IMR-90 (cell line): ENCODE data around the gene CLDN9. TPM values are rescaled to one million over a fixed set of nuclear protein-coding genes. Genes with fewer than 3 reads are reported as not detected.

ENCODE experiments used
- ATAC-seq: fragments of 200-7000 bp; cut with Tn5 transposase; 2 replicates; pipeline ENCODE4 v1.9.1; 2020; ENCODE audit warnings: low read depth, mild to moderate bottlenecking, moderate library complexity
- BruUV-seq: library from RNA; stranded (reverse); fragments of 400-500 nt; replicated peaks from 2 replicates; lab custom pipeline; 2021; lab: Mats Ljungman, UMichigan
- CTCF ChIA-PET: fragments of 300-600 bp; formaldehyde crosslinking; extraction: SDS; loops from one replicate; lab custom pipeline; 2021; ENCODE audit warnings: antibody characterized with exemption; lab: Yijun Ruan, JAX
- POLR2A ChIA-PET: fragments of 300-600 bp; sonication (Branson Sonifier 250); formaldehyde crosslinking; loops from one replicate; lab custom pipeline; 2022; ENCODE audit warnings: antibody characterized with exemption; ENCODE audit not compliant: unreplicated experiment; lab: Charles Lee
- DNase-seq: peaks from one replicate; pipeline ENCODE4 v3.0.0; 2013
- H2AFZ ChIP-seq: replicated peaks from 2 replicates; pipeline ENCODE3; 2013; ENCODE audit warnings: low read length, mild to moderate bottlenecking; ENCODE audit not compliant: poor library complexity
- H2AK5ac ChIP-seq: 2 replicates; pipeline ENCODE4 v1.6.1; 2013; ENCODE audit warnings: low read depth, low read length, inconsistent platforms
- H2AK9ac ChIP-seq: replicated peaks from 2 replicates; pipeline ENCODE3; 2013; ENCODE audit warnings: mild to moderate bottlenecking, low read depth, low read length, moderate library complexity; ENCODE audit not compliant: poor library complexity
- H2BK120ac ChIP-seq: 2 replicates; pipeline ENCODE4 v1.6.1; 2013; ENCODE audit warnings: low read depth, low read length, inconsistent platforms
- H2BK15ac ChIP-seq: 3 replicates; pipeline ENCODE4 v1.6.1; 2013; ENCODE audit warnings: low read depth, low read length, inconsistent platforms
- H2BK20ac ChIP-seq: 2 replicates; pipeline ENCODE4 v1.6.1; 2013; ENCODE audit warnings: low read depth, mild to moderate bottlenecking, inconsistent platforms, low read length, moderate library complexity
- H2BK5ac ChIP-seq: 2 replicates; pipeline ENCODE4 v1.6.1; 2013; ENCODE audit warnings: mild to moderate bottlenecking, low read depth, low read length, inconsistent platforms; ENCODE audit not compliant: poor library complexity, severe bottlenecking
- H3K14ac ChIP-seq: replicated peaks from 2 replicates; pipeline ENCODE4 v1.6.1; 2013; ENCODE audit warnings: low read depth, low read length, inconsistent platforms
- H3K18ac ChIP-seq: 2 replicates; pipeline ENCODE4 v1.6.1; 2013; ENCODE audit warnings: low read depth, low read length, control low read depth
- H3K23ac ChIP-seq: 2 replicates; pipeline ENCODE4 v1.6.1; 2013; ENCODE audit warnings: low read depth, low read length, inconsistent platforms
- H3K27ac ChIP-seq: 2 replicates; pipeline ENCODE4 v1.5.1; 2013; ENCODE audit warnings: mild to moderate bottlenecking, control low read depth, low read length; ENCODE audit not compliant: insufficient read depth
- H3K27me3 ChIP-seq: 2 replicates; pipeline ENCODE4 v1.6.1; 2013; ENCODE audit warnings: low read length; ENCODE audit not compliant: control insufficient read depth, insufficient read depth
- H3K36me3 ChIP-seq: 2 replicates; pipeline ENCODE4 v1.6.1; 2013; ENCODE audit warnings: low read length, mixed read lengths; ENCODE audit not compliant: control insufficient read depth, insufficient read depth
- H3K4ac ChIP-seq: 2 replicates; pipeline ENCODE4 v1.6.1; 2013; ENCODE audit warnings: low read depth, low read length, inconsistent platforms
- H3K4me1 ChIP-seq: 2 replicates; pipeline ENCODE4 v1.6.1; 2013; ENCODE audit warnings: low read length, mixed read lengths; ENCODE audit not compliant: control insufficient read depth, insufficient read depth
- H3K4me2 ChIP-seq: 2 replicates; pipeline ENCODE4 v1.6.1; 2013; ENCODE audit warnings: low read depth, mild to moderate bottlenecking, control low read depth, low read length, moderate library complexity
- H3K4me3 ChIP-seq: 2 replicates; pipeline ENCODE4 v1.5.1; 2013; ENCODE audit warnings: low read depth, mild to moderate bottlenecking, control low read depth, low read length, moderate library complexity; ENCODE audit not compliant: insufficient read depth
- H3K56ac ChIP-seq: 2 replicates; pipeline ENCODE4 v1.6.1; 2013; ENCODE audit warnings: low read length, inconsistent platforms; ENCODE audit not compliant: insufficient read depth; ENCODE audit errors: extremely low read depth
- H3K79me1 ChIP-seq, 2 experiments: 2 replicates each; pipeline ENCODE4 v1.6.1; 2013; ENCODE audit warnings: low read length in 2 of 2, inconsistent platforms in 1 of 2, low read depth in 1 of 2
- H3K9ac ChIP-seq: 2 replicates; pipeline ENCODE4 v1.6.1; 2013; ENCODE audit warnings: low read depth, low read length, control low read depth
- H3K9me1 ChIP-seq: 2 replicates; pipeline ENCODE4 v1.6.1; 2013; ENCODE audit warnings: low read length, inconsistent platforms; ENCODE audit not compliant: insufficient read depth
- H3K9me3 ChIP-seq: 2 replicates; pipeline ENCODE4 v1.6.1; 2013; ENCODE audit warnings: low read length; ENCODE audit not compliant: control insufficient read depth, insufficient read depth
- H4K20me1 ChIP-seq: 2 replicates; pipeline ENCODE4 v1.6.1; 2013; ENCODE audit warnings: low read length, inconsistent platforms; ENCODE audit not compliant: insufficient read depth
- H4K5ac ChIP-seq: 2 replicates; pipeline ENCODE4 v1.6.1; 2013; ENCODE audit warnings: mild to moderate bottlenecking, low read depth, low read length, control low read depth
- H4K8ac ChIP-seq, 2 experiments: 2 replicates each; pipeline ENCODE4 v1.6.1; 2013; ENCODE audit warnings: low read depth in 2 of 2, low read length in 2 of 2, control low read depth in 1 of 2, inconsistent platforms in 1 of 2
- H4K91ac ChIP-seq: 2 replicates; pipeline ENCODE4 v1.6.1; 2013; ENCODE audit warnings: low read depth, low read length, inconsistent platforms; ENCODE audit not compliant: insufficient read depth
- BHLHE40 ChIP-seq: fragments of 150-350 bp; IDR thresholded peaks from 2 replicates; pipeline ENCODE4 v1.6.1; 2016; ENCODE audit warnings: mild to moderate bottlenecking, low read depth, low read length
- CEBPB ChIP-seq: IDR thresholded peaks from 2 replicates; pipeline ENCODE4 v1.6.1; 2012; ENCODE audit warnings: low read depth, low read length, improper control_type of control experiment
- CHD1 ChIP-seq: IDR thresholded peaks from 2 replicates; pipeline ENCODE4 v1.6.1; 2012; ENCODE audit warnings: low read depth, low read length, improper control_type of control experiment
- ELK1 ChIP-seq: fragments of 150-350 bp; IDR thresholded peaks from 2 replicates; pipeline ENCODE4 v1.6.1; 2016; ENCODE audit warnings: low read depth, mild to moderate bottlenecking, low read length, moderate library complexity, borderline replicate concordance
- FOS ChIP-seq: fragments of 150-350 bp; IDR thresholded peaks from 2 replicates; pipeline ENCODE4 v1.6.1; 2016; ENCODE audit warnings: low read depth, low read length
- MAFK ChIP-seq: IDR thresholded peaks from 2 replicates; pipeline ENCODE4 v1.6.1; 2012; ENCODE audit warnings: low read depth, low read length, improper control_type of control experiment
- MXI1 ChIP-seq: IDR thresholded peaks from 2 replicates; pipeline ENCODE4 v1.6.1; 2012; ENCODE audit warnings: low read depth, mild to moderate bottlenecking, low read length, moderate library complexity, borderline replicate concordance
- RAD21 ChIP-seq: IDR thresholded peaks from 2 replicates; pipeline ENCODE4 v1.6.1; 2012; ENCODE audit warnings: low read length, improper control_type of control experiment
- RCOR1 ChIP-seq: IDR thresholded peaks from 2 replicates; pipeline ENCODE4 v1.6.1; 2012; ENCODE audit warnings: mild to moderate bottlenecking, low read length, improper control_type of control experiment; ENCODE audit not compliant: insufficient replicate concordance
- RFX5 ChIP-seq: IDR thresholded peaks from 2 replicates; pipeline ENCODE4 v1.8.0; 2012; ENCODE audit warnings: low read depth, mild to moderate bottlenecking, low read length, moderate library complexity
- SMC3 ChIP-seq: fragments of 150-350 bp; IDR thresholded peaks from 2 replicates; pipeline ENCODE4 v1.6.1; 2016; ENCODE audit warnings: low read depth, mild to moderate bottlenecking, antibody characterized with exemption, low read length, moderate library complexity
- WGBS, 2 experiments: methylation state at CpG; one replicate each; pipeline versions ENCODE4 v1.1.5 to v1.1.7; 2013; ENCODE audit warnings: missing lambda C conversion rate in 2 of 2; ENCODE audit not compliant: insufficient read length in 1 of 2; ENCODE audit errors: extremely low coverage in 2 of 2; 5-methylcytosine and 5-hydroxymethylcytosine counted together
- dilution Hi-C: fragments of 300-500 bp; cut with HindIII; formaldehyde crosslinking; loops from one replicate; pipeline ENCODE4 v1.14.3; 2018; ENCODE audit warnings: low sequenced_read_pairs; ENCODE audit not compliant: unreplicated experiment
- in situ Hi-C: fragments of 300-500 bp; cut with MboI; formaldehyde crosslinking; loops from 3 replicates; pipeline ENCODE4 v1.14.3; 2019; ENCODE audit warnings: low sequenced_read_pairs, inconsistent platforms, mixed read lengths
- intact Hi-C: fragments of 100-400 bp; cut with micrococcal nuclease; formaldehyde crosslinking; loops from 2 replicates; pipeline ENCODE4 v1.10.0; 2022
- polyA plus RNA-seq, 3 experiments: library from polyadenylated mRNA; depleted of rRNA; stranded (reverse); fragments of >200 nt; gene quantifications; 2 replicates each; pipeline ENCODE4 v1.2.3, GENCODE V29; 2012; ENCODE audit warnings: low replicate concordance in 1 of 3
- total RNA-seq: library from RNA; depleted of rRNA; stranded (reverse); fragments of >200 nt; gene quantifications from 2 replicates; pipeline ENCODE4 v1.2.3, GENCODE V29; 2012

The CLDN9 gene
- total and polyA plus RNA-seq, 2 of the 4 experiments (the other 2 are of a cell fraction): 0.05 TPM; not detected in 1

DNA sequence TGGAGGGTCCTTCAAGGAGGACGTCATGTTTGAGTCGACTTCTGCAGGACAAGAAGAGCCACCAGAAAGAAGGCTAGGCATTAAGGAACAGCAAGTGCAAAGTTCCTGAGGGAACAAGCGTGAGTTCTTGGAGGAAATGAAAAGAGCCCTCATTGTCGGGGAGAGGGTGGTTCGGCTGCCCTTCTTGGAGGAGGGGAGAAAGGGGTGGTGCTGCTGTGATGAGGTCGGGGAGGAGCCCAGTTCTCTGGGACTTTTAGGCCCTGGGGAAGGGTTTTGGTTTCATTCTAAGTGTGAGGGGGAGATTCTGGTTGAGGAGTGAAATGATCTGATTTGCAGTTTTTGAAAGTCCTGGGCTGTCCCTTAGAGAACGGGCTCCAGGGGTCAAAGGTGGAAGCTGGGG lies 19.9 kb downstream of the CLDN9 start:
- Histone ChIP-seq H3K14ac (no peak overlapping the region), H3K9me3 (no peaks in the 10 kb centered on the region), H3K9me1 (no peaks in the 10 kb centered on the region), H4K20me1 (0 out of 2 replicates have a peak, but pooled peaks cover 7% of the 10 kb centered on the region), H4K8ac (no peak overlapping the region), H2BK15ac (no peak overlapping the region), H3K18ac (no peak overlapping the region), H3K4me3 (no peak overlapping the region), H3K4ac (no peak overlapping the region), H2AK9ac (no peak overlapping the region), H3K4me1 (no peaks in the 10 kb centered on the region), H3K23ac (no peak overlapping the region), H3K27me3 (peaks cover 62% of the 10 kb centered on the region), H2AFZ (no peak overlapping the region), H3K56ac (no peak overlapping the region), H4K5ac (no peak overlapping the region), H4K91ac (no peak overlapping the region), H2BK5ac (no peak overlapping the region), H2BK20ac (no peak overlapping the region), H2AK5ac (no peak overlapping the region), H3K9ac (no peak overlapping the region), H2BK120ac (no peak overlapping the region), H3K79me1 (no peaks in the 10 kb centered on the region), H3K36me3 (no peaks in the 10 kb centered on the region), H3K27ac (no peak overlapping the region), H3K4me2 (no peak overlapping the region)
- ChIA-PET CTCF (interaction anchor here (1.5 to 1.7 kb wide), 2 partner anchors 16 to 100 kb away, joined by 3 to 7 read pairs; no protein-coding TSS in a partner anchor), POLR2A (no interaction called here)
- TF ChIP-seq ELK1 (no peak), RAD21 (no peak), BHLHE40 (no peak), CHD1 (no peak), MAFK (no peak), FOS (no peak), RFX5 (no peak), MXI1 (no peak), RCOR1 (no peak), SMC3 (no peak), CEBPB (no peak)
- WGBS, 2 experiments: 53% methylated on average over 4 of the region's 7 CpGs; no CpG with 5 or more reads in 1 of the 2 experiments
- in situ Hi-C loops: no loop called here
- ATAC-seq: no peak
- dilution Hi-C loops: no loop called here
- BruUV-seq: no TSS peak
- DNase-seq: no peak
- intact Hi-C loops: no loop called here
